Epithelial cell of proximal tubule (primary cell): ENCODE results near the gene GP1BB. TPM values are rescaled to one million over a fixed set of nuclear protein-coding genes. Genes with fewer than 3 reads are reported as not detected.

Experiments
- DNase-seq: peaks from one replicate; pipeline ENCODE4 v3.0.0-alpha.2; 2011; ENCODE audit warnings: low read depth
- H3K4me3 ChIP-seq: 2 replicates; pipeline ENCODE4 v1.5.1; 2011; ENCODE audit warnings: low read depth, mild to moderate bottlenecking, low read length
- CTCF ChIP-seq: conservative IDR thresholded peaks from 2 replicates; pipeline ENCODE4 v1.5.1; 2012; ENCODE audit warnings: low read depth, mild to moderate bottlenecking, low read length
- total RNA-seq: library from RNA; depleted of rRNA; stranded (reverse); fragments of >200 nt; gene quantifications from 2 replicates; pipeline ENCODE4 v1.2.3, GENCODE V29; 2015

The GP1BB gene
- total RNA-seq, 1 donor from 2014 or later, result 0.81 TPM

DNA sequence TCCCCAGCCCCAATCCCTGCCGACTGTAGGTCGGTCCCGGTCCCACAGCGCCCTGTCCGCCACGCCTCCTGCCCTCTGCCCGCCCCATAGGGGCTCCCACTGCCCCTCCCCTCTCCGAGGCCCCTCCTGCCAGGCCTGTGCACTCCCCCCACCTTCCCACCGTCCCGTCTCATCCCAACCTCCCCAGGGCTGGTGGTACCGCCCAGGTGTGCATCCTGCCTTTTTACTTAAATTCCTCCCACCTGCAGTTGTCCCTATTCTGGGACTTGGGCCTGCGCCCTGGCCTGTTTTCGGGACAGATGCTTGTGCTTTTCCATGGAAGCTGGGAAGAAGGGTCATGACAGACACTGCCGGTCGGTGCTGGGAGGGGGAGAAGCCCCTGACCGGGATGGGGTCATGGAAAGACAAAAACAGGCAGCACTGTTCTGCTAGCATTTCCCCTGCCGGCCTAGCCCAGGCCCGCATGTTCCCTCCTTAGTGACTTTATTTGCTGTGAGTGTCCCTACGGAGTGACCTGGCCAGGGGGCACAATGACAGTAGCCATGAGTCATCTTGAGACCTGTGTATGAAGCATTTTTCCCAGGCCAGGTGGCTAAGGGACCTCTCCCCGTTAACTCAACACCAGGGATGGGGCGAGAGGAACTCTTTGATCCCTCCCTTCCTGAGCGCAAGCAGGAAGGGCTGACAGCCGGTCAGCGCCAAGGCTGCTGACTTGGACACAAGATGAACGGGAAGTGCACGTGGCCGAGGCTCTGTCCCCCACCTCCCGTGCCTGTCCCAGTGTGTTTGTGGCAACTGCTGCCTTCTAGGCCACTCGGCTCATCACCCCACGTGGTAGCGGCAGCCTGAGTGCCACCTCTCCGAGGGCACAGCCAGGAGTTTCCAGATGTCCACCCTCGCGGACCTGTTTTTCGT lies 44.3 kb downstream of the GP1BB start:
- no peak for TF ChIP-seq CTCF
- H3K4me3 ChIP-seq, result no peak overlapping the region
- no peak for DNase-seq

GRCh38 chr22:19769393-19769715 lies 46.0 kb downstream of the GP1BB start:
- TF ChIP-seq CTCF, result no peak
- DNase-seq, result no peak

GRCh38 chr22:19770349-19771220 lies 47.2 kb downstream of the GP1BB start:
- TF ChIP-seq CTCF, result no peak
- no peak for DNase-seq

More at GRCh38 chr22:19769393-19769715, 46.0 kb downstream of the GP1BB start:
- H3K4me3 ChIP-seq, result no peak overlapping the region

DNA sequence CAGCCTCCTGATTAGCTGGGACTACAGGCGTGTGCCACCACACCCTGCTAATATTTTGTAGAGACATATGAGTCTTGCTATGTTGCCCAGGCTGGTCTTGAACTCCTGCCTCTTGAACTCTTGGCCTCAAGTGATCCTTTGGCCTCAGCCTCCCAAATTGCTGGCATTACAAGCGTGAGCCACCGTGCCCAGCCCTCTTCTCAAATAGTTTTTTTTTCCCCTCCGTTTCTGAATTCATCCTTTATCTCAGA lies 49.0 kb downstream of the GP1BB start:
- TF ChIP-seq CTCF, result no peak
- H3K4me3 ChIP-seq, result no peak overlapping the region

More at GRCh38 chr22:19770349-19771220, 47.2 kb downstream of the GP1BB start:
- no peak overlapping the region for H3K4me3 ChIP-seq

DNA sequence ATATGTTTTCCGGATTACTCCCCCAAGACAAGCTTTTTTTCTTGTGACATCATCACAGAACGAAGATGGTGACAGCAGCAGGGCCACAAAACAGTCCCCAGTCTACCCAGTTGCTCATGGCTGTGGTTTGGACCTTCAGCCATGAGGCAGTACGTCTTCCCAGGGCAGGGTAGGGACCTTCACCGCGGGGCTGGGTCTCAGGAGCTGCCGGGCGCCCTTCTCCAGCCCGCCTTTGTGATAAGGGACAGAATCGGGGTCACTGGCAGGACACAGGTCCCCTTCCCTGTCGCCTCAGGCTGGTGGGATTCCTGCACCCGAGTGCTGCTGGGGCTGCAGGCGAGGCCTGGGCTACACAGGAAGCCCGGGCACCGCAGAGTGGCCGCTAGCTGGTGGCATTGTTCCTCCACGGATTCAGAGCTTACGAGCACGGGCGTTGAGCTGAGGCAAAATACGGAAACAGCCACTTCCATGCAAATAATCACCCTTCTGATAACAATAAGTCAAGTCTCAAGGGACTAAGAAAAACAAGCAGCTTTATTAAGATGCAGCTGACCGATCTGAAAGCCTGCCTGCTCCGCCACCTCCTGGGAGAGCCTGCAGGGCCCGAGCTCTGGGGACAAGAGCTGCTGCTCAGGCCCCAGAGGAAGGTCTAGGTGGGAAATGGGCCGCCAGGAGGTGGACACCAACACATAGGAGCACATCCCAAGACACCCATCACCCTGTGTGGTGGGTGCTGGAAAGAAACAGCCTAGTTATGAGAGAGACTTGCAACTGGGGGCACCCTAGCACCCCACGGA lies 49.5 kb downstream of the GP1BB start:
- DNase-seq, result no peak
- no peak overlapping the region for H3K4me3 ChIP-seq
- TF ChIP-seq CTCF, result no peak

More for the DNA sequence above, 49.0 kb downstream of the GP1BB start:
- DNase-seq, result no peak

DNA sequence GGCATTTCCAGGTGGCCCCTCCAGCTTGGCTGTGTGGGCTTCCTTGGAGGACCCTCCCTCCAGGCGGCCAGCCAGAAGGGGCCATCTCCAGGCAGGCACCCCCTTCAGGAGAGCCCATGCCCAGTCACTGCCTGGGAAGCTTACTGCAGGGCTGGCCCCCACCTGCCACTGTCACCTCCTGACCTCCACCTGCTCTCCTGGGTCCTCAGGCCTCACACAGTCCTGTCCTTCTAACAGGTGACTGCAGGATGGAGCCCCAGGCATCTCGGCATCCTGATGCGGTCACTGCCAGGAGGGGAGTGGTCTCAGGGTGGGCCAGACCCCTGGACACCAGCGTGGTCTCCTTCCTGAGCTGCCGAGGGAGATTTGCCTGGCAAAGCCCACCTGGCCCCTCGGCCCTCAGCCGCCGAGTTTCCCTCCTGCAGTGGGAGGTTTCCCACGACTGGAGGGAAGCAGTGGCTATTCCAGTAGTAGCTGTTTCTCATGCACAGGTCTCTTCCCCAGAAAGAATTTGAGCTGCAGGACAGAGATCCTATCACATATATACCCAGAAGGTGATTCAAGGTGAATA lies 50.2 kb downstream of the GP1BB start:
- no peak overlapping the region for H3K4me3 ChIP-seq
- no peak for TF ChIP-seq CTCF
- DNase-seq, result no peak
